Left renal cortex interstitium (tissue), 4 donors: ENCODE results near the gene RIPOR3. TPM values are rescaled to one million over a fixed set of nuclear protein-coding genes. Genes with fewer than 3 reads are reported as not detected.

Experiments used
- DNase-seq, 4 donors: peaks; one replicate each; pipeline ENCODE4 v3.0.0-alpha.2; 2013; ENCODE audit warnings: low read depth in 4 of 4, low spot score in 2 of 4, missing footprints in 1 of 4
- polyA plus RNA-seq, 4 donors: library from polyadenylated mRNA; unstranded; fragments of 120-200 nt; gene quantifications; one replicate each; pipeline ENCODE4 v1.2.1, GENCODE V29; 2013; ENCODE audit not compliant: insufficient read length in 4 of 4

The RIPOR3 gene
- polyA plus RNA-seq, 4 donors, result 6.4 to 10.0 (median 8.0) TPM

- no peak for DNase-seq
These were observed 129.1 kb downstream of the RIPOR3 start for GRCh38 chr20:50562262-50562701.

- no peak for DNase-seq
These were observed 129.8 kb downstream of the RIPOR3 start for GRCh38 chr20:50561379-50562078.

GRCh38 chr20:50560867-50561266 lies 130.5 kb downstream of the RIPOR3 start:
- DNase-seq, result no peak

- no peak for DNase-seq
These were observed 131.3 kb downstream of the RIPOR3 start for GRCh38 chr20:50559856-50560638.

- no peak for DNase-seq
These were observed 132.2 kb downstream of the RIPOR3 start for GRCh38 chr20:50559149-50559548.

GRCh38 chr20:50558483-50558925 lies 132.8 kb downstream of the RIPOR3 start:
- no peak for DNase-seq

GRCh38 chr20:50557549-50558134 lies 133.7 kb downstream of the RIPOR3 start:
- no peak for DNase-seq

- no peak for DNase-seq
These were observed 135.7 kb downstream of the RIPOR3 start for GRCh38 chr20:50555662-50556061.

- no peak for DNase-seq
These were observed 136.4 kb downstream of the RIPOR3 start for GRCh38 chr20:50554694-50555579.

GRCh38 chr20:50552979-50553378 lies 138.4 kb downstream of the RIPOR3 start:
- DNase-seq, result no peak

- no peak for DNase-seq
These were observed 140.1 kb downstream of the RIPOR3 start for GRCh38 chr20:50551288-50551687.

GRCh38 chr20:50550531-50550930 lies 140.8 kb downstream of the RIPOR3 start:
- no peak for DNase-seq

GRCh38 chr20:50548396-50548795 lies 142.9 kb downstream of the RIPOR3 start:
- no peak for DNase-seq

GRCh38 chr20:50547964-50548363 lies 143.4 kb downstream of the RIPOR3 start:
- DNase-seq, result no peak

GRCh38 chr20:50546729-50547314 lies 144.5 kb downstream of the RIPOR3 start:
- no peak for DNase-seq

- no peak for DNase-seq
These were observed 146.2 kb downstream of the RIPOR3 start for GRCh38 chr20:50545126-50545525.

- DNase-seq, result no peak
These were observed 148.0 kb downstream of the RIPOR3 start for GRCh38 chr20:50543326-50543725.

- DNase-seq, result no peak
These were observed 149.7 kb downstream of the RIPOR3 start for GRCh38 chr20:50541606-50542041.

- DNase-seq, result no peak
These were observed 150.4 kb downstream of the RIPOR3 start for GRCh38 chr20:50540620-50541605.
